Measurements from ENCODE around the gene INPP5F. TPM values are rescaled to one million over a fixed set of nuclear protein-coding genes. Genes with fewer than 3 reads are reported as not detected.
A peak's percentile ranks its signal among the peaks of the same experiment; 100 is the strongest.

The INPP5F gene
- total RNA-seq, 4 donors from 2014 or later, result 17.1 to 26.9 (median 24.0) TPM

- Histone ChIP-seq H3K4me1 (peaks cover 4 to 41% (median 5%) of the 10 kb centered on the region in 3 donors), H3K36me3 (no peaks in the 10 kb centered on the region), H3K9me3 (no peaks in the 10 kb centered on the region), H3K27me3 (no peaks in the 10 kb centered on the region), H3K4me3 (no peak overlapping the region), H3K27ac (no peak overlapping the region)
- TF ChIP-seq POLR2A (IDR thresholded peaks at IDR 0.05), result no peak
- no peak for TF ChIP-seq EP300 (IDR thresholded peaks at IDR 0.05)
- TF ChIP-seq CTCF (IDR thresholded peaks at IDR 0.05), result no peak
- no peak for TF ChIP-seq POLR2AphosphoS5 (IDR thresholded peaks at IDR 0.05)
- ATAC-seq, result no peak
- 100% methylated on average over 1 of the region's 1 CpG for WGBS, 2 donors (ENCODE audit: low coverage in 1 of 2)
Observed at GRCh38 chr10:119736220-119736619, 10.4 kb downstream of the INPP5F start.

- H3K27ac ChIP-seq, result no peak overlapping the region
- TF ChIP-seq POLR2A (IDR thresholded peaks at IDR 0.05) (no peak), CTCF (IDR thresholded peaks at IDR 0.05) (no peak), POLR2AphosphoS5 (IDR thresholded peaks at IDR 0.05) (no peak), EP300 (IDR thresholded peaks at IDR 0.05) (no peak)
- H3K36me3 ChIP-seq, result no peaks in the 10 kb centered on the region
- no peaks in the 10 kb centered on the region for H3K9me3 ChIP-seq
- 91 to 95% methylated on average over 2 of the region's 2 CpGs for WGBS, 2 donors (ENCODE audit: low coverage in 1 of 2)
- H3K4me3 ChIP-seq, result no peak overlapping the region
- ATAC-seq, result no peak
- peaks cover 4 to 41% (median 5%) of the 10 kb centered on the region in 3 donors for H3K4me1 ChIP-seq
- no peaks in the 10 kb centered on the region for H3K27me3 ChIP-seq
Observed at GRCh38 chr10:119737039-119737663, 11.3 kb downstream of the INPP5F start.

GRCh38 chr10:119737823-119738222, 12.0 kb downstream of the INPP5F start:
- Histone ChIP-seq H3K9me3 (no peaks in the 10 kb centered on the region), H3K4me1 (peaks cover 4 to 41% (median 5%) of the 10 kb centered on the region in 3 donors), H3K27me3 (no peaks in the 10 kb centered on the region), H3K4me3 (no peak overlapping the region), H3K36me3 (no peaks in the 10 kb centered on the region), H3K27ac (peak overlapping the region in 1 of 4 donors; percentile 1)
- peak; percentile 69 for ATAC-seq
- TF ChIP-seq POLR2AphosphoS5 (IDR thresholded peaks at IDR 0.05) (peak; percentile 49), EP300 (IDR thresholded peaks at IDR 0.05) (no peak)
- 42 to 63% methylated on average over 1 of the region's 1 CpG for WGBS, 2 donors (ENCODE audit: low coverage in 1 of 2)

DNA sequence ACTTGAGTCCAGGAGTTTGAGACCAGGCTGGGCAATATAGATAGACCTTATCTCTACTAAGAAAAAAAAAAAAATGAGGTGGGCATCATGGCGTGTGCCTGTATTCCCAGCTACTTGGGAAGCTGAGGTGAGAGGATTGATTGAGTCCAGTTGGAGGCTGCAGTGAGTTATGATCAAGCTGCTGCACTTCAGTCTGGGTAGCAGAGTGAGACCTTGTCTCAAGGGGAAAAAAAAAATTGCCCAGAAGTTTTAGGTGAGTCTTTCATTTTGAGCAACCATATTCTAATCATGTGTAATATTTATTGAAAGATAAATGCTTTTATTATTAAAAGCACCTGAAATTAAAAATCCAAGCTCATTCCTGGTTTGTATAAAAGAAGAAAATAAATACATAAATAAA, 13.1 kb downstream of the INPP5F start:
- Histone ChIP-seq H3K36me3 (no peaks in the 10 kb centered on the region), H3K27me3 (no peaks in the 10 kb centered on the region), H3K27ac (no peak overlapping the region), H3K9me3 (no peaks in the 10 kb centered on the region), H3K4me1 (peaks cover 4 to 40% (median 5%) of the 10 kb centered on the region in 3 donors), H3K4me3 (no peak overlapping the region)
- WGBS, 2 donors (ENCODE audit: low coverage in 1 of 2), result 90 to 100% methylated on average over 1 of the region's 1 CpG
- no peak for TF ChIP-seq CTCF (IDR thresholded peaks at IDR 0.05)
- TF ChIP-seq POLR2A (IDR thresholded peaks at IDR 0.05), result no peak
- TF ChIP-seq EP300 (IDR thresholded peaks at IDR 0.05), result no peak
- TF ChIP-seq POLR2AphosphoS5 (IDR thresholded peaks at IDR 0.05), result no peak
- ATAC-seq, result no peak

DNA sequence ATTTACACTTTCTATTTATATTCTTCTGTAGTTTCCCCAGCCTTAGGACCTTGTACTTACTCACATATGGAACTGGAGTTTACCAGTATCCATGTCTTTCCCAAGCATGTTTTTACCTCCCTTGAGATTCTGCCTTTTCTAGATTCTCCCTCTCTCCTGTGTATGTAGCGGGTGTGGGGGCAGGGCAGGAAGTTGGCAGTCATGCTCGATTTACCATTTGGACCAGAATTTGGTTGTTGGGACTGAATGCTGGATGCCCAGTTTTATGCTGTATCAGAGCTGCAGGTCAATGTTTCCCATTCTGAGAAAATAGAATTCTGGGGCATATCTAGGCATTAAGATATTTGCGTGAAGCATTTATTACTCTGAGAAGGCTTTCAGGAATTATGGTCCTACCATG, 14.2 kb downstream of the INPP5F start:
- 77% methylated on average over 3 of the region's 3 CpGs; no CpG with 5 or more reads in 1 of the 2 donors for WGBS, 2 donors (ENCODE audit: low coverage in 1 of 2)
- Histone ChIP-seq H3K4me3 (no peak overlapping the region), H3K4me1 (peaks cover 3 to 29% (median 5%) of the 10 kb centered on the region in 3 donors), H3K27me3 (no peaks in the 10 kb centered on the region), H3K27ac (no peak overlapping the region), H3K36me3 (no peaks in the 10 kb centered on the region), H3K9me3 (no peaks in the 10 kb centered on the region)
- TF ChIP-seq POLR2AphosphoS5 (IDR thresholded peaks at IDR 0.05) (no peak), POLR2A (IDR thresholded peaks at IDR 0.05) (no peak), CTCF (IDR thresholded peaks at IDR 0.05) (no peak), EP300 (IDR thresholded peaks at IDR 0.05) (no peak)
- ATAC-seq, result no peak

All from gastroesophageal sphincter (tissue), 4 donors.